HK-2 (cell line): ENCODE measurements around the gene LGALS8.

Experiments
- DNase-seq: peaks from one replicate; pipeline ENCODE4 v3.0.0-alpha.2; 2018; ENCODE audit not compliant: unreplicated experiment

Gene LGALS8

GRCh38 chr1:236589531-236589930 is 65.7 kb downstream of the LGALS8 start:
- no peak for DNase-seq

- DNase-seq: no peak
These were observed 66.9 kb downstream of the LGALS8 start for GRCh38 chr1:236590553-236591150.

GRCh38 chr1:236602171-236602570 is 78.4 kb downstream of the LGALS8 start:
- DNase-seq: no peak
